ENCODE measurements around the gene KATNIP. TPM values are rescaled to one million over a fixed set of nuclear protein-coding genes. Genes with fewer than 3 reads are reported as not detected.

The KATNIP gene
- total and polyA plus RNA-seq, 8 donors = 18.1 to 29.2 (median 21.2) TPM

GRCh38 chr16:27572711-27573110 is 22.8 kb downstream of the KATNIP start:
- intact Hi-C loops (cut with DNase I) = no loop called here
- no peaks in the 10 kb centered on the region for H3K9me3 ChIP-seq
- no peak for DNase-seq
- peaks cover 0 to 8% of the 10 kb centered on the region in 2 donors for H3K36me3 ChIP-seq
- no peak overlapping the region for H3K27ac ChIP-seq
- TF ChIP-seq CTCF (IDR thresholded peaks at IDR 0.05) = no peak
- no peak for ATAC-seq
- H3K27me3 ChIP-seq = no peaks in the 10 kb centered on the region
- H3K4me1 ChIP-seq = no peaks in the 10 kb centered on the region
- H3K4me3 ChIP-seq = no peak overlapping the region

GRCh38 chr16:27576729-27577128 is 26.8 kb downstream of the KATNIP start:
- no peak overlapping the region for H3K4me3 ChIP-seq
- DNase-seq (no peak), ATAC-seq (no peak)
- H3K9me3 ChIP-seq = no peaks in the 10 kb centered on the region
- H3K27me3 ChIP-seq = no peaks in the 10 kb centered on the region
- TF ChIP-seq CTCF (IDR thresholded peaks at IDR 0.05) = no peak
- no peaks in the 10 kb centered on the region for H3K4me1 ChIP-seq
- intact Hi-C loops (cut with DNase I) = no loop called here
- H3K27ac ChIP-seq = no peak overlapping the region
- H3K36me3 ChIP-seq = peaks cover 0 to 17% of the 10 kb centered on the region in 2 donors

- H3K36me3 ChIP-seq = peaks cover 0 to 27% of the 10 kb centered on the region in 2 donors
- H3K27ac ChIP-seq = no peak overlapping the region
- intact Hi-C loops (cut with DNase I) = no loop called here
- DNase-seq = no peak
- no peaks in the 10 kb centered on the region for H3K9me3 ChIP-seq
- no peak overlapping the region for H3K4me3 ChIP-seq
- H3K4me1 ChIP-seq = no peaks in the 10 kb centered on the region
- no peak for TF ChIP-seq CTCF (IDR thresholded peaks at IDR 0.05)
- ATAC-seq = peak; percentile 34
- H3K27me3 ChIP-seq = no peaks in the 10 kb centered on the region
These were observed 29.4 kb downstream of the KATNIP start for GRCh38 chr16:27579087-27579980.

GRCh38 chr16:27582883-27583282 is 32.9 kb downstream of the KATNIP start:
- Histone ChIP-seq H3K27ac (no peak overlapping the region), H3K4me1 (no peaks in the 10 kb centered on the region), H3K9me3 (no peaks in the 10 kb centered on the region), H3K27me3 (no peaks in the 10 kb centered on the region), H3K36me3 (peaks cover 0 to 20% of the 10 kb centered on the region in 2 donors), H3K4me3 (no peak overlapping the region)
- ATAC-seq (no peak), DNase-seq (no peak)
- TF ChIP-seq CTCF (IDR thresholded peaks at IDR 0.05) = no peak
- intact Hi-C loops (cut with DNase I) = no loop called here

GRCh38 chr16:27583634-27584033 is 33.7 kb downstream of the KATNIP start:
- intact Hi-C loops (cut with DNase I) = no loop called here

More at GRCh38 chr16:27583634-27584033, 33.7 kb downstream of the KATNIP start:
- Histone ChIP-seq H3K36me3 (peaks cover 0 to 20% of the 10 kb centered on the region in 2 donors), H3K27me3 (no peaks in the 10 kb centered on the region), H3K4me3 (no peak overlapping the region), H3K27ac (no peak overlapping the region), H3K9me3 (no peaks in the 10 kb centered on the region), H3K4me1 (no peaks in the 10 kb centered on the region)
- ATAC-seq = no peak
- DNase-seq = no peak
- TF ChIP-seq CTCF (IDR thresholded peaks at IDR 0.05) = no peak
